HG03064 (cell line): ENCODE results near the gene SSX4.
"Not testable (repeated sequence)": the region's sequence is repeated elsewhere in the genome, so short reads cannot be mapped to it uniquely, and the experiment has no call there.

Experiments
- ATAC-seq: cut with Tn5 transposase; IDR thresholded peaks from one replicate; pipeline ENCODE4 v1.9.1; 2021; ENCODE audit warnings: low read depth; ENCODE audit not compliant: unreplicated experiment

The SSX4 gene

GRCh38 chrX:48383239-48383638 is at the start of gene SSX4:
TSS of gene SSX4 (plus strand) at chrX:48383539. CDS start at chrX:48384054, 515 bp downstream.
- ATAC-seq: not testable (repeated sequence)

GRCh38 chrX:48346059-48346458 is 37.3 kb upstream of the SSX4 start:
- ATAC-seq: not testable (repeated sequence)

- ATAC-seq: not testable (repeated sequence)
Observed at GRCh38 chrX:48356315-48357094, 26.8 kb upstream of the SSX4 start, which contains the start of gene SSX3. TSS of gene SSX3 (minus strand) at chrX:48356703. CDS start at chrX:48355249, 1,454 bp downstream.

- no peak for ATAC-seq
Observed at GRCh38 chrX:48357681-48358080, 25.7 kb upstream of the SSX4 start.

DNA sequence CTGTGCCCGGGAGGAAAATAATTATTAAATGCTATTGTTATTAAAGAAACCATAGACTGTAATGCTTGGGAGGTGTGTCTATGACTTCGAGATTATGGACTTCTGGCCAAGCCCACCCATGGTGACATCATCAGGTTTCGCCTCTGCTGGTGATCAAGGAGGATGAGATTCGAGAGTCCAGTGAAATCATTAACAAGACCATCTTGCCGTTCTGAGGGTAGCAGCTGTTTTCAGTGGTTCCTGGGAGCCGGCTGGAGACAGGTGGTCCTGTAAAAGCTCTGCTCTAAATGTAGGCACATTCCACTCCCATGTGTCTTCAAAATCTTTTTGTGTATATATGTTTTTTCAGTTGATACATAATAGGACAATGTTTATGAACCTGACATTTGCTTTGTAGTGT is 24.1 kb upstream of the SSX4 start:
- not testable (repeated sequence) for ATAC-seq

DNA sequence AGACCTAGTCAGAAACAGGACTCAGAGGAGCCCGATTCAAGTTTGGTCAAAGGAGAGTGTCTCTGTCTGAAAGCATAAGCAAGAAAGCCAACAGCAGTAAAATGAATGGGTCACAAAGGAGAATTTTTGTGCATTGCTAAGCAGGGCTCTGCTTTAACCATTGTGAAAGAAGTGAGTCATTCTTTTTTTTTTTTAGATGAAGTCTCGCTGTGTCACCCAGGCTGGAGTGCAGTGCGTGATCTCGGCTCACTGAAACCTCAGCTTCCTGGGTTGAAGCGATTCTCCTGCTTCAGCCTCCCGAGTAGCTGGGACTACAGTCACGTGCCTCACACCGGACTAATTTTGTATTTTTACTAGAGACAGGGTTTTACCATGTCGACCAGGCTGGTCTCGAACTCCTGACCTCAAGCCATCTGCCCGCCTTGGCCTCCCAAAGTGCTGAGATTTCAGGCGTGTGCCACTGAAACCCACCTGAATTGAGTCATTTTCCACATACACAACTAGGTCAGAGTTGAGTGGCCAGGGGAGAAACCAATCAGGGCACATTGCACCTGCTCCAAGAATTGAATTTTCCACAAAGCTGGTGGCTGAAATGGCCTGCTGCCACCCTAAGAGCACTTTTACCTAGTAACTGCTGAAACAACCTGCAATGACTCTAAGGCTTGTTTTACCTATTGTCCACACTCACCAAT is 15.5 kb upstream of the SSX4 start:
- ATAC-seq: not testable (repeated sequence)

GRCh38 chrX:48370408-48370807 is 12.9 kb upstream of the SSX4 start:
- not testable (repeated sequence) for ATAC-seq

DNA sequence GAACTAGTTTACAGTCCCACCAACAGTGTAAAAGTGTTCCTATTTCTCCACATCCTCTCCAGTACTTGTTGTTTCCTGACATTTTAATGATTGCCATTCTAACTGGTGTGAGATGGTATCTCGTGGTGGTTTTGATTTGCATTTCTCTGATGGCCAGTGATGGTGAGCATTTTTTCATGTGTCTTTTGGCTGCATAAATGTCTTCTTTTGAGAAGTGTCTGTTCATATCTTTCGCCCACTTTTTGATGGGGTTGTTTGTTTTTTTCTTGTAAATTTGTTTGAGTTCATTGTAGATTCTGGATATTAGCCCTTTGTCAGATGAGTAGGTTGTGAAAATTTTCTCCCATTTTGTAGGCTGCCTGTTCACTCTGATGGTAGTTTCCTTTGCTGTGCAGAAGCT is 13.6 kb downstream of the SSX4 start:
- ATAC-seq: not testable (repeated sequence)

GRCh38 chrX:48397825-48398224 is 14.5 kb downstream of the SSX4 start:
- ATAC-seq: not testable (repeated sequence)

DNA sequence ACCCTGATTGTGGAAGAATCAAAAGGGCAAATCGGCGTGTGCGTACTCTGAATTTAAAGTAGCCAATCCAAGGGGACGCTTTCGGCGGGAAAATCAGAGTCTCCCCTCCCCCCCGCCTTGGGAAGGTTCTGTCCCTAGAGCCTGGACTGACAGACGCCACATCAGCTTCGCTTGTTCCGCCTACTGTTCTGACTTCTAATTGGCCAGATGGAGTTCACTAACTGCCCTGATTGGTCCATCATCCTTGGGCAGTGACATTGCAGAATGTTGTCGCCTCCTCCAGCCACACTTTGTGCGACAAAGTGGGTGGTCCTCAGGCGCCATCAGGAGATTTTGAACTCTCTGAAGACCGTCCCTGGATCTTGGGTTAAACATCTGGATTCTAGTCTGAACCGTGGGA is 28.5 kb downstream of the SSX4 start, which contains the start of gene SSX4B:
Gene SSX4B, minus strand, starts transcription at position 101 of the 400 bp plus-strand sequence. CDS start 588 bp downstream, outside the sequence.
- not testable (repeated sequence) for ATAC-seq

DNA sequence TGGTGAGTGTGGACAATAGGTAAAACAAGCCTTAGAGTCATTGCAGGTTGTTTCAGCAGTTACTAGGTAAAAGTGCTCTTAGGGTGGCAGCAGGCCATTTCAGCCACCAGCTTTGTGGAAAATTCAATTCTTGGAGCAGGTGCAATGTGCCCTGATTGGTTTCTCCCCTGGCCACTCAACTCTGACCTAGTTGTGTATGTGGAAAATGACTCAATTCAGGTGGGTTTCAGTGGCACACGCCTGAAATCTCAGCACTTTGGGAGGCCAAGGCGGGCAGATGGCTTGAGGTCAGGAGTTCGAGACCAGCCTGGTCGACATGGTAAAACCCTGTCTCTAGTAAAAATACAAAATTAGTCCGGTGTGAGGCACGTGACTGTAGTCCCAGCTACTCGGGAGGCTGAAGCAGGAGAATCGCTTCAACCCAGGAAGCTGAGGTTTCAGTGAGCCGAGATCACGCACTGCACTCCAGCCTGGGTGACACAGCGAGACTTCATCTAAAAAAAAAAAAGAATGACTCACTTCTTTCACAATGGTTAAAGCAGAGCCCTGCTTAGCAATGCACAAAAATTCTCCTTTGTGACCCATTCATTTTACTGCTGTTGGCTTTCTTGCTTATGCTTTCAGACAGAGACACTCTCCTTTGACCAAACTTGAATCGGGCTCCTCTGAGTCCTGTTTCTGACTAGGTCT is 43.8 kb downstream of the SSX4 start:
- not testable (repeated sequence) for ATAC-seq

DNA sequence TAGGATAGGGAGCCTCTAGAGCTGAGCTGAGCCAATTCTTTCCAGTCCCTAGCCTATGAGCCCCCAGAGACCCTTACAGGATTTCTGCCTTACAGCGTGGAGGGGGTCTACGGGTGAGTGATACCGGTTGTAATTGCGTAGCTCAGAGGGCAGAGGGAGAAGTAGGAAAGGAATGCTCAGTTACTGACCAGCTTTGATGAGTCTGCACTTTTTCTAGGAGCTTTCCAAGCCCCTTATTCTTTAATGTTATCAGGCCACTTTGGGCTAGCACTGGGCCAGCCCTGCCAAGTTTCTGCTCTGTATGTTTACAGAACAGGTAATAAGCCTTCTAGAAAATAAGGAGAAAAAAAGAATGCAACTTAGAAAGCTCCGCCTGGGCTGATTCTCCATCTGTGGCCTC is 46.3 kb downstream of the SSX4 start:
- ATAC-seq: not testable (repeated sequence)

GRCh38 chrX:48430166-48430565 is 46.8 kb downstream of the SSX4 start:
- ATAC-seq: not testable (repeated sequence)

- ATAC-seq: not testable (repeated sequence)
Observed at GRCh38 chrX:48433713-48434112, 50.4 kb downstream of the SSX4 start.
